DMS79 treated with DMSO at 0.1 percent for 48 hours (cell line): ENCODE measurements around the gene TBCD.

Experiments used
- DNase-seq: peaks from one replicate; lab custom pipeline; 2025; lab: John Stamatoyannopoulos, UW

TBCD gene

GRCh38 chr17:82791532-82791931 is 39.7 kb downstream of the TBCD start:
- no peak for DNase-seq

GRCh38 chr17:82793974-82794630 is 42.2 kb downstream of the TBCD start:
- no peak for DNase-seq

GRCh38 chr17:82794781-82795482 is 43.1 kb downstream of the TBCD start:
- DNase-seq = no peak

- DNase-seq = no peak
These were observed 43.8 kb downstream of the TBCD start for GRCh38 chr17:82795615-82796014.

GRCh38 chr17:82797061-82797460 is 45.2 kb downstream of the TBCD start:
- DNase-seq = no peak

- DNase-seq = no peak
These were observed 46.9 kb downstream of the TBCD start for GRCh38 chr17:82798752-82799151.

- no peak for DNase-seq
These were observed 47.7 kb downstream of the TBCD start for GRCh38 chr17:82799591-82799990.

GRCh38 chr17:82800885-82801284 is 49.0 kb downstream of the TBCD start:
- no peak for DNase-seq

- no peak for DNase-seq
These were observed 49.6 kb downstream of the TBCD start for GRCh38 chr17:82801377-82801970.

GRCh38 chr17:82802075-82802780 is 50.4 kb downstream of the TBCD start:
- DNase-seq = no peak

- no peak for DNase-seq
These were observed 51.3 kb downstream of the TBCD start for GRCh38 chr17:82803185-82803584.

GRCh38 chr17:82803606-82804005 is 51.7 kb downstream of the TBCD start:
- DNase-seq = no peak

- DNase-seq = no peak
These were observed 52.8 kb downstream of the TBCD start for GRCh38 chr17:82804442-82805191.

- DNase-seq = no peak
These were observed 53.4 kb downstream of the TBCD start for GRCh38 chr17:82805254-82805653.

GRCh38 chr17:82805823-82806222 is 54.0 kb downstream of the TBCD start:
- DNase-seq = no peak

GRCh38 chr17:82806645-82807044 is 54.8 kb downstream of the TBCD start:
- DNase-seq = no peak

- DNase-seq = no peak
These were observed 55.2 kb downstream of the TBCD start for GRCh38 chr17:82807101-82807500.

- no peak for DNase-seq
These were observed 55.7 kb downstream of the TBCD start for GRCh38 chr17:82807562-82807961.

- DNase-seq = no peak
These were observed 56.1 kb downstream of the TBCD start for GRCh38 chr17:82808006-82808405.

GRCh38 chr17:82808921-82809905 is 57.3 kb downstream of the TBCD start:
- peak; percentile 9 for DNase-seq
